Lower lobe of right lung (tissue), 2 donors: ENCODE results near the gene GABRB1. TPM values are rescaled to one million over a fixed set of nuclear protein-coding genes. Genes with fewer than 3 reads are reported as not detected.

Source experiments
- ATAC-seq, 2 donors: fragments of 200-7000 bp; cut with Tn5 transposase; one replicate each; pipeline ENCODE4 v1.9.1; 2020 to 2022; ENCODE audit warnings: mild to moderate bottlenecking in 2 of 2, moderate library complexity in 2 of 2
- DNase-seq: peaks from one replicate; pipeline ENCODE4 v3.0.0-alpha.2; 2020
- H3K27ac ChIP-seq: fragments of 200-600 bp; one replicate; pipeline ENCODE4 v1.8.0; 2022
- H3K27me3 ChIP-seq: fragments of 200-600 bp; one replicate; pipeline ENCODE4 v1.8.0; 2022; ENCODE audit warnings: low read depth
- H3K36me3 ChIP-seq: fragments of 200-600 bp; one replicate; pipeline ENCODE4 v1.8.0; 2022; ENCODE audit warnings: mild to moderate bottlenecking
- H3K4me1 ChIP-seq: fragments of 200-600 bp; one replicate; pipeline ENCODE4 v1.8.0; 2022
- H3K4me3 ChIP-seq: fragments of 200-600 bp; one replicate; pipeline ENCODE4 v1.8.0; 2022; ENCODE audit warnings: mild to moderate bottlenecking
- H3K9me3 ChIP-seq: fragments of 200-600 bp; one replicate; pipeline ENCODE4 v1.8.0; 2022
- intact Hi-C: fragments of 100-400 bp; cut with DNase I; formaldehyde crosslinking; loops from one replicate; pipeline ENCODE4 v1.11.0; 2022
- total RNA-seq: library from RNA; stranded (reverse); fragmentation: NEBNext Ultra II Directional; extraction: Animal tissue kit (Norgen Biotek cat#: 25700); gene quantifications from one replicate; pipeline ENCODE4 v1.2.1, GENCODE V29; 2021
- TF ChIP-seq, protein P1 (sequence below): fragments of 200-600 bp; IDR thresholded peaks from one replicate; pipeline ENCODE4 v1.8.0; 2022; ENCODE audit warnings: antibody characterized with exemption, mild to moderate bottlenecking
- donor health status: DM: no; HTN: yes; CAD: no; lungs with severe emphysema.

GABRB1 gene
- total RNA-seq, 1 donor from 2014 or later, result not detected

DNA sequence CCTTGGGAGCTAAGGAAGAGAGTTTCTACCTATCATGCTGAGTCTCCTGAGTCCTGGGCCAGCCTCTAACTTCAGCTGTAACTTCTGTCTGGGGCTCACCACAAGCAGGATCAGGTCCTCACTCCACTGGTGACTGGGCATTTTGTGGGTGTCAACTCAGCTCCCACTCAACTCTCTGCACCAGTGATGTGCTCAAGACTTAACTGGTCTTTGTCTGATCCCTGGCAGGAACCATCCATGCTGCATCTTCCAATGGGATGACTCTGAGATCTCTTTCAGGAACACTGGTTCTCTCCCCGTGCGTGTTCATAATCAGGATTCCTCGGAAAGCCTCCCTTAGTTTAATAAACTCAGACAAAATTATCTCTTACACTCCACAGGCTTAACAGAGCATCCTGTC is 349.8 kb downstream of the GABRB1 start:
- no peaks in the 10 kb centered on the region for H3K27me3 ChIP-seq
- no peaks in the 10 kb centered on the region for H3K9me3 ChIP-seq
- H3K36me3 ChIP-seq, result no peaks in the 10 kb centered on the region
- no peak overlapping the region for H3K4me3 ChIP-seq
- intact Hi-C loops, result no loop called here
- no peak overlapping the region for H3K27ac ChIP-seq
- TF ChIP-seq, protein P1, sequence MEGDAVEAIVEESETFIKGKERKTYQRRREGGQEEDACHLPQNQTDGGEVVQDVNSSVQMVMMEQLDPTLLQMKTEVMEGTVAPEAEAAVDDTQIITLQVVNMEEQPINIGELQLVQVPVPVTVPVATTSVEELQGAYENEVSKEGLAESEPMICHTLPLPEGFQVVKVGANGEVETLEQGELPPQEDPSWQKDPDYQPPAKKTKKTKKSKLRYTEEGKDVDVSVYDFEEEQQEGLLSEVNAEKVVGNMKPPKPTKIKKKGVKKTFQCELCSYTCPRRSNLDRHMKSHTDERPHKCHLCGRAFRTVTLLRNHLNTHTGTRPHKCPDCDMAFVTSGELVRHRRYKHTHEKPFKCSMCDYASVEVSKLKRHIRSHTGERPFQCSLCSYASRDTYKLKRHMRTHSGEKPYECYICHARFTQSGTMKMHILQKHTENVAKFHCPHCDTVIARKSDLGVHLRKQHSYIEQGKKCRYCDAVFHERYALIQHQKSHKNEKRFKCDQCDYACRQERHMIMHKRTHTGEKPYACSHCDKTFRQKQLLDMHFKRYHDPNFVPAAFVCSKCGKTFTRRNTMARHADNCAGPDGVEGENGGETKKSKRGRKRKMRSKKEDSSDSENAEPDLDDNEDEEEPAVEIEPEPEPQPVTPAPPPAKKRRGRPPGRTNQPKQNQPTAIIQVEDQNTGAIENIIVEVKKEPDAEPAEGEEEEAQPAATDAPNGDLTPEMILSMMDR, result no peak
- DNase-seq, result no peak
- no peaks in the 10 kb centered on the region for H3K4me1 ChIP-seq
- no peak for ATAC-seq

DNA sequence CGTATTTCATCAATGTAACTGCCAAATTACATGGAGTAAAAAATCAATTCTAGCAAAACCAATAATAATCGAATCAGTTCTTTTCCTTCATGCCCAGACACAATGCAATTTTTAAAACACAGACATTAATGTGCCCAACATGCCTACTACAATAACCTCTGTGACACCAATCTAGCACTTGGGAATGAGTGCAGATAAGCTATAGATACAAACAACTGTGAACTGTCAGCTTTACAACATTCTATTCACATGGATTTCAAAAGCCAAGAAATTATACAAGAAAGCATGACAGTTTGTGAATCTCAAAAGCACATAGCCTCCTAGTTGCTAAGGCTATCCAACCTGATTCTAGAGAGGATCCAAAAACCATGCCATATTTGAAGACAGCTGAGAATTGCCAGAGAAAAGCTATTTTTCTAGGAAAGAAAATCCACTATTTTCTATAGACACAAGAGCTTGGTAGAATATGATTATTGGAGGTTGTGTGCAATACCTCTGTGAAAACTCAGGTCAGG is 351.5 kb downstream of the GABRB1 start:
- Histone ChIP-seq H3K36me3 (no peaks in the 10 kb centered on the region), H3K4me1 (no peaks in the 10 kb centered on the region), H3K27ac (no peak overlapping the region), H3K27me3 (no peaks in the 10 kb centered on the region), H3K9me3 (no peaks in the 10 kb centered on the region), H3K4me3 (no peak overlapping the region)
- intact Hi-C loops, result no loop called here
- TF ChIP-seq, protein P1, result no peak
- no peak for DNase-seq
- no peak for ATAC-seq

DNA sequence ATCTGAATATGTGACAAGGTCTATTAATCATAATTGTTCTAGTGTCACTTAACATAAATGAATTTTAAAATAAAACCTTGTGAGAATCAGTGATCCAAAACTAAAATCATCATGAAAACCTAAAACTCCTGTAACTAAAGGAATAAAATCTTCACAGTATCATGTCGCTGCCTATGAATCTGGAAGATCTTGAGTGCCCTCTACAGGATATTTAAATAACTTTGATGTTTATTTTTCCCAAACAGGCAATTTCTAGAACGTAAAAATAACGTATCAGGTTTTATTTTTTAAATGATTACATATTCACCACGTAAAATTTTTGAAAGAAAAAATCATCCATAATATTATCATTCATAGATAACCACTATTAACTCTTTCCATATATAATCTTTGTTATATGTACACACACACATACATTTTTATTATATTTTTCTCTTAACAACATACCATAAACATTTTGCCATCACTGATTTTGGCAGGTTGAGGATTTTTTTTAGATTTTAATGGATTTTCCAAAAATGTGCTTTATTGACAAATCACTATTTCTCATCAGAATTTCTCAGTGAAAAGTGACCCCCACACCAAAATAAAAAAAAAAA is 352.6 kb downstream of the GABRB1 start:
- DNase-seq (no peak), ATAC-seq (no peak)
- Histone ChIP-seq H3K27ac (no peak overlapping the region), H3K27me3 (no peaks in the 10 kb centered on the region), H3K4me3 (no peak overlapping the region), H3K36me3 (no peaks in the 10 kb centered on the region), H3K9me3 (no peaks in the 10 kb centered on the region), H3K4me1 (no peaks in the 10 kb centered on the region)
- TF ChIP-seq, protein P1, result peak; percentile 42
- intact Hi-C loops, result no loop called here

DNA sequence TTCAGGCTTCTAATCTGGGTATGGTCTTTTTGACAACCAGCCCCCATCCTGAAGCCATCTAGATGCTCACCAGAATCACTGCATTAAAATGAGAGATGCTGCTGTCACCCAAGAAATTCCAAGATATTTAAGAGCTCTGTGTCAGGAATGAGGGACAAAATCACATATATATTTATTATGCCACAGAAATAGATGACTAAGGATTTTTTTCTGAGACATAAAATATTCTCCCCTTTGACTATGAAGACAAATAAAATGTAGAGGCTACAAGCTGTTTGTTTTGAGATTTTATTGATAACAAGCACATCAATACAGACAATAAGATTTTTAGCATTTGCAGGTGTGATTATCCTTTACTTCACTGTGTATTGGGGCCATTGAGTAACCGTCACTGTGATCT is 354.8 kb downstream of the GABRB1 start:
- Histone ChIP-seq H3K4me3 (no peak overlapping the region), H3K27me3 (no peaks in the 10 kb centered on the region), H3K36me3 (no peaks in the 10 kb centered on the region), H3K27ac (no peak overlapping the region), H3K9me3 (no peaks in the 10 kb centered on the region), H3K4me1 (no peaks in the 10 kb centered on the region)
- intact Hi-C loops, result no loop called here
- DNase-seq, result no peak
- ATAC-seq, result no peak
- TF ChIP-seq, protein P1, result no peak

DNA sequence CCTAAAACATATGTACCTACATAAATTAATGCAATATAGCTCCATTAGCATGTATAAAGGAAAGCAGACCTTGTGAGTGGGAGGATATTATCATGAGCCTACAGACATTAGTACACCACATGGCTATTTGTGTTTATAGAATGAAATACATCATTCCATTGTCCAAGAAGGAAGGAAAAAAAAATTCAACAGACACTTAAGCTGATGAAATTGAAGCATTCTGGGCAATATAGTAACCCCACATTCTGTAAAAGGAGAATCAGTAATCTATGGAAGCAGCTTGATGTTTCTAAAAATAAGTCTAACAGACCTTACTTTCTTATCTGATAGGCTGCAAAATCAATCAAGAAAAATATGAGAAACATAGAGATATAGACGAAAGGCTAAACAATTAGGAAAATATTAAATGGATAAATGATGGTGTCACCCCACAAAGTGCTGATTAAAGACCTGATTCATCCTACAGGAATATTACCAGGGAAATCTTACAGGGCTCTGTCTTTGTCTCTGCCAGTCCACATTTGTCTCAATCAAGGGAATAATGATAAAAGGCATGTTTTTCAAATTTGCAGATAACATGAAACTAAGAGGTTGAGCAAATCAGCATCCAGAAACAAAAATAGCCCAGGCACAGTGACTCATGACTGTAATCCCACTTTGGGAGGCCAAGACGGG is 355.3 kb downstream of the GABRB1 start:
- intact Hi-C loops, result no loop called here
- TF ChIP-seq, protein P1, result no peak
- no peak for ATAC-seq

More for the DNA sequence above, 355.3 kb downstream of the GABRB1 start:
- Histone ChIP-seq H3K4me3 (no peak overlapping the region), H3K9me3 (no peaks in the 10 kb centered on the region), H3K27ac (no peak overlapping the region), H3K27me3 (no peaks in the 10 kb centered on the region), H3K4me1 (no peaks in the 10 kb centered on the region), H3K36me3 (no peaks in the 10 kb centered on the region)
- DNase-seq, result no peak
